ENCODE measurements around the gene PIK3CD. TPM values are rescaled to one million over a fixed set of nuclear protein-coding genes. Genes with fewer than 3 reads are reported as not detected.

Gene PIK3CD
- total RNA-seq, 2 experiments from 2014 or later, result 152 to 158 TPM

GRCh38 chr1:9653210-9653490 is 1.6 kb downstream of the PIK3CD start:
- peak; percentile 28 for DNase-seq
- TF ChIP-seq, protein P1, sequence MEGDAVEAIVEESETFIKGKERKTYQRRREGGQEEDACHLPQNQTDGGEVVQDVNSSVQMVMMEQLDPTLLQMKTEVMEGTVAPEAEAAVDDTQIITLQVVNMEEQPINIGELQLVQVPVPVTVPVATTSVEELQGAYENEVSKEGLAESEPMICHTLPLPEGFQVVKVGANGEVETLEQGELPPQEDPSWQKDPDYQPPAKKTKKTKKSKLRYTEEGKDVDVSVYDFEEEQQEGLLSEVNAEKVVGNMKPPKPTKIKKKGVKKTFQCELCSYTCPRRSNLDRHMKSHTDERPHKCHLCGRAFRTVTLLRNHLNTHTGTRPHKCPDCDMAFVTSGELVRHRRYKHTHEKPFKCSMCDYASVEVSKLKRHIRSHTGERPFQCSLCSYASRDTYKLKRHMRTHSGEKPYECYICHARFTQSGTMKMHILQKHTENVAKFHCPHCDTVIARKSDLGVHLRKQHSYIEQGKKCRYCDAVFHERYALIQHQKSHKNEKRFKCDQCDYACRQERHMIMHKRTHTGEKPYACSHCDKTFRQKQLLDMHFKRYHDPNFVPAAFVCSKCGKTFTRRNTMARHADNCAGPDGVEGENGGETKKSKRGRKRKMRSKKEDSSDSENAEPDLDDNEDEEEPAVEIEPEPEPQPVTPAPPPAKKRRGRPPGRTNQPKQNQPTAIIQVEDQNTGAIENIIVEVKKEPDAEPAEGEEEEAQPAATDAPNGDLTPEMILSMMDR (IDR thresholded peaks at IDR 0.05), result no peak
- intact Hi-C loops (cut with micrococcal nuclease), result loop anchor here (5.0 kb wide), 1 partner anchor 34 kb away; no protein-coding TSS in a partner anchor
- no peak for ATAC-seq
- ChIA-PET CTCF (interaction anchor here (0.7 to 10.1 kb wide), 9 partner anchors 8 to 68 kb away, joined by 3 to 160 read pairs (median 5); no protein-coding TSS in a partner anchor), POLR2A (interaction anchor here (0.7 to 11.7 kb wide), 11 partner anchors 9 to 75 kb away, joined by 3 to 335 read pairs (median 25); no protein-coding TSS in a partner anchor)
- no peaks in the 10 kb centered on the region for H3K9me3 Mint-ChIP-seq
- H3K27me3 Mint-ChIP-seq, result no peaks in the 10 kb centered on the region
- H3K36me3 Mint-ChIP-seq (ENCODE audit: low read depth), result peaks cover 43% of the 10 kb centered on the region
- H3K4me1 Mint-ChIP-seq (ENCODE audit: low read depth), result peaks cover 65% of the 10 kb centered on the region
- H3K27ac Mint-ChIP-seq, result peak overlapping the region; percentile 96
- peak overlapping the region; percentile 80 for H3K4me3 Mint-ChIP-seq

GRCh38 chr1:9653491-9654050 is 2.0 kb downstream of the PIK3CD start:
- ATAC-seq (peak; percentile 10), DNase-seq (peak; percentile 64)
- Mint-ChIP-seq H3K4me1 (ENCODE audit: low read depth) (peaks cover 65% of the 10 kb centered on the region), H3K27ac (peak overlapping the region; percentile 96), H3K9me3 (no peaks in the 10 kb centered on the region), H3K36me3 (ENCODE audit: low read depth) (peaks cover 43% of the 10 kb centered on the region), H3K4me3 (peak overlapping the region; percentile 80), H3K27me3 (no peaks in the 10 kb centered on the region)
- TF ChIP-seq, protein P1 (IDR thresholded peaks at IDR 0.05), result no peak
- intact Hi-C loops (cut with micrococcal nuclease), result loop anchor here (2.0 to 5.0 kb wide), 2 partner anchors 17 to 34 kb away; no protein-coding TSS in a partner anchor
- ChIA-PET POLR2A (interaction anchor here (0.7 to 11.7 kb wide), 11 partner anchors 10 to 74 kb away, joined by 3 to 335 read pairs (median 25); no protein-coding TSS in a partner anchor), CTCF (interaction anchor here (0.7 to 10.1 kb wide), 9 partner anchors 9 to 67 kb away, joined by 3 to 160 read pairs (median 5); no protein-coding TSS in a partner anchor)

DNA sequence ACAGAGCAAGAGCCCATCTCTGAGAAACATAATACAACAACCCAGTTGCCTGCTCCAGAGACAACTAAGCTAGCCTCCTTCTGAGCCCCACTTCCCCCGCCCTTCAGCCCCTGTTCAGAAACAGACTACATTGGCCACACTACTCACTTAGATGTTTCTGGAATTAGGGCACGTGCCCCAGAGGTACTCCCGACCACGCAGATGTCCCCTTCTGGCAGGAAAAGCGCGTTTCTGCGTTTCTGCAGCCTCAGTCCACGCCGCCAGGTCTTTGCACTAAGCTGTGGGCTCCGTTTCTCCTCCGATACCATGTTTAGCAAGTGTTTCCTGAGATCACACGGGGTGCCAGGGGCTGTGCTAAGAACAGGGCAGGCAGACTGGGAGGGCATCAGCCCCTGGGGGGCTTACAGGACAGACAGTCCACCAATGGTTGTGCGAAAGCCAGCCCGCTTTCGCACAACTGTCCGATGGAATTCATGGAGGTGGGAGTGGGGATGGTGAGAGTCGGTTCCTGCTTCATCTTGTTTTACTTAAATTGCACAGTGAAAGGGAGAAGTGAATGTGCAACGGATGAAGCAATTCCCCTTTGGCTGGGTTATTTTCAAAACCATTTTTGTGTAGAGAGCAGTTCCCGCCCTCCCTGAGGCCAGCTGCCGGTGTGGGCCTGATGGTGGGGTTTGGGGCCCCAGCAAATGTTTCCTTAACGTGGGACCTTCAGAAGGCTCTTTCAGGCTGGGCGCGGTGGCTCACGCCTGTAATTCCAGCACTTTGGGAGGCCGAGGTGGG is 2.7 kb downstream of the PIK3CD start:
- ATAC-seq (peak; percentile 6), DNase-seq (peak; percentile 59)
- H3K36me3 Mint-ChIP-seq (ENCODE audit: low read depth), result peaks cover 43% of the 10 kb centered on the region
- peaks cover 66% of the 10 kb centered on the region for H3K4me1 Mint-ChIP-seq (ENCODE audit: low read depth)
- TF ChIP-seq, protein P1 (IDR thresholded peaks at IDR 0.05), result no peak
- H3K27ac Mint-ChIP-seq, result peak overlapping the region; percentile 96
- ChIA-PET CTCF (interaction anchor here (1.0 to 10.1 kb wide), 7 partner anchors 9 to 67 kb away, joined by 4 to 160 read pairs (median 6); no protein-coding TSS in a partner anchor), POLR2A (interaction anchor here (0.5 to 11.7 kb wide), 12 partner anchors 10 to 162 kb away, joined by 3 to 335 read pairs (median 20); no protein-coding TSS in a partner anchor)
- H3K27me3 Mint-ChIP-seq, result no peaks in the 10 kb centered on the region
- no peaks in the 10 kb centered on the region for H3K9me3 Mint-ChIP-seq
- intact Hi-C loops (cut with micrococcal nuclease), result loop anchor here (2.0 to 5.0 kb wide), 2 partner anchors 17 to 33 kb away; no protein-coding TSS in a partner anchor
- H3K4me3 Mint-ChIP-seq, result peak overlapping the region; percentile 80

DNA sequence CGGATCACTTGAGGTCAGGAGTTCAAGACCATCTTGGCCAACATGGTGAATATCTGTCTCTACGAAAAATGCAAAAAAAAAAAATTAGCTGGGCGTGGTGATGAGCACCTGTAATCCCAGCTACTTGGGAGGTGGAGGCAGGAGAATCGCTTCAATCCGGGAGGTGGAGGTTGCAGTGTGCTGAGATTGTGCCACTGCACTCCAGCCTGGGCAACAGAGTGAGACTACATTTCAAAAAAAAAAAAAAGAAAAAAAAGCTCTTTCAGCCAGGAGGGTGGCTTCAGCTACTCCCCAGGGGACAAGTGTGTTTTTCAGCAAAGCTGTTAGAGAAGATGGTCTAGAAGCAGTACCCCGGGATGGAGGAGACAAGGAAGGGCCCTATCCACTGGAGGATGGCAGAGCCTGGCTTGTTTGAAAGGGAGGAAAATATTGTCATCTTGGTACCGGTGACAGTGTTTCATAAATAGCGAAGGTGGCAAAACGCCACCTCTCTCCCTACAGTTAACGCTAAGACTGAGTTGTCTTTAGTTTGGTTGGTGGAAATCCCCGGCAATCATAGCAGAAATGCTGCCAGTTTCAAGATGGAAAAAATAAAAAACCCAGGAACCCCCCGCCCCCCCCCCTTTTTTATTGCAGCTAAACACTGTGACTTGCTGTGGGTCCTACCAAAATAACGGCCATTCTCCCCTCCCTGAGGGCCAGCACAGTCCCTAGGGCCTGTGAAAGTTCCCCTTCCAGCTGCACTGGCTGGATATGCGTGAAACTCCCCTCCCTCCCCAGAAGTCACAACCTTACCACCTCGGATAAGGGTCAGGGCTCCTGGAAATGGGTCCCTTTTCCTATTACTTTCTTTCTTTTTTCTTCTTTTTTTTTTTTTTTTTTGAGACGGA is 3.5 kb downstream of the PIK3CD start:
- ATAC-seq, result peak; percentile 26
- peaks cover 65% of the 10 kb centered on the region for H3K4me1 Mint-ChIP-seq (ENCODE audit: low read depth)

More for the DNA sequence above, 3.5 kb downstream of the PIK3CD start:
- intact Hi-C loops (cut with micrococcal nuclease), result loop anchor here (2.0 to 5.0 kb wide), 3 partner anchors 16 to 62 kb away; no protein-coding TSS in a partner anchor
- ChIA-PET CTCF (interaction anchor here (0.6 to 10.1 kb wide), 7 partner anchors 10 to 211 kb away, joined by 3 to 160 read pairs (median 6); no protein-coding TSS in a partner anchor), POLR2A (interaction anchor here (0.5 to 11.7 kb wide), 13 partner anchors 11 to 161 kb away, joined by 3 to 335 read pairs (median 15); no protein-coding TSS in a partner anchor)
- DNase-seq, result peak; percentile 81
- H3K4me3 Mint-ChIP-seq, result peak overlapping the region; percentile 80
- no peaks in the 10 kb centered on the region for H3K9me3 Mint-ChIP-seq
- H3K27ac Mint-ChIP-seq, result peak overlapping the region; percentile 96
- TF ChIP-seq, protein P1 (IDR thresholded peaks at IDR 0.05), result no peak
- H3K36me3 Mint-ChIP-seq (ENCODE audit: low read depth), result peaks cover 45% of the 10 kb centered on the region
- H3K27me3 Mint-ChIP-seq, result no peaks in the 10 kb centered on the region
